Caco-2 (cell line): ENCODE data around the gene TMEM236. TPM values are rescaled to one million over a fixed set of nuclear protein-coding genes. Genes with fewer than 3 reads are reported as not detected.

Experiments used
- BruUV-seq: library from RNA; stranded (reverse); fragments of 400-500 nt; replicated peaks from 2 replicates; lab custom pipeline; 2021; lab: Mats Ljungman, UMichigan
- CTCF ChIA-PET: fragments of 300-600 bp; sonication (Branson Sonifier 250); formaldehyde crosslinking; loops from one replicate; lab custom pipeline; 2022; ENCODE audit warnings: antibody characterized with exemption; lab: Charles Lee
- POLR2A ChIA-PET: fragments of 300-600 bp; sonication (Branson Sonifier 250); formaldehyde crosslinking; loops from one replicate; lab custom pipeline; 2022; ENCODE audit warnings: antibody characterized with exemption; lab: Charles Lee
- DNase-seq, 2 experiments: peaks; one replicate each; pipeline versions ENCODE4 v3.0.0 to v3.0.0-alpha.2; 2020 to 2022
- H3K27me3 ChIP-seq: replicated peaks from 2 replicates; pipeline ENCODE4 v1.6.0; 2011; ENCODE audit warnings: low read length; ENCODE audit not compliant: control insufficient read depth, insufficient read depth
- H3K36me3 ChIP-seq: 2 replicates; pipeline ENCODE4 v1.5.1; 2011; ENCODE audit warnings: low read length; ENCODE audit not compliant: control insufficient read depth, insufficient read depth
- H3K4me1 ChIP-seq: fragments of 250-450 bp; sonication (Bioruptor Pico); 2 replicates; pipeline ENCODE4 v1.5.1; 2020; ENCODE audit warnings: mild to moderate bottlenecking
- H3K4me3 ChIP-seq: 2 replicates; pipeline ENCODE4 v1.5.1; 2011; ENCODE audit warnings: low read depth, mild to moderate bottlenecking, control low read depth, low read length
- H3K9me3 ChIP-seq: fragments of 250-450 bp; sonication (Bioruptor Pico); 2 replicates; pipeline ENCODE4 v1.5.1; 2020; ENCODE audit warnings: mild to moderate bottlenecking, moderate library complexity
- H3K27ac Mint-ChIP-seq: one replicate; pipeline ENCODE4 v1.8.0; 2022; ENCODE audit warnings: mixed read lengths; ENCODE audit not compliant: unreplicated experiment
- H3K27me3 Mint-ChIP-seq: one replicate; pipeline ENCODE4 v1.8.0; 2022; ENCODE audit warnings: mixed read lengths; ENCODE audit not compliant: insufficient read depth, unreplicated experiment
- H3K36me3 Mint-ChIP-seq: one replicate; pipeline ENCODE4 v1.8.0; 2022; ENCODE audit warnings: mild to moderate bottlenecking, mixed read lengths; ENCODE audit not compliant: insufficient read depth, unreplicated experiment
- H3K4me1 Mint-ChIP-seq: one replicate; pipeline ENCODE4 v1.8.0; 2022; ENCODE audit warnings: low read depth, mixed read lengths; ENCODE audit not compliant: unreplicated experiment
- H3K4me3 Mint-ChIP-seq: one replicate; pipeline ENCODE4 v1.8.0; 2022; ENCODE audit warnings: mild to moderate bottlenecking, moderate library complexity, mixed read lengths; ENCODE audit not compliant: unreplicated experiment
- H3K9me3 Mint-ChIP-seq: one replicate; pipeline ENCODE4 v1.8.0; 2022; ENCODE audit warnings: mixed read lengths; ENCODE audit not compliant: unreplicated experiment
- CTCF ChIP-seq, 2 experiments: fragments of 200-600 bp in 1 of 2; IDR thresholded peaks; 1 replicate in 1 of 2; 2 replicates in 1 of 2; pipeline versions ENCODE4 v1.5.1 to v1.8.0; 2011 to 2022; ENCODE audit warnings: antibody characterized with exemption in 1 of 2, control low read depth in 1 of 2, inconsistent platforms in 1 of 2, low read depth in 1 of 2, low read length in 1 of 2, mild to moderate bottlenecking in 1 of 2, moderate library complexity in 1 of 2; ENCODE audit not compliant: insufficient read depth in 1 of 2, severe bottlenecking in 1 of 2, unreplicated experiment in 1 of 2
- intact Hi-C: fragments of 100-400 bp; cut with micrococcal nuclease; formaldehyde crosslinking; loops from one replicate; pipeline ENCODE4 v1.10.0; 2022; ENCODE audit not compliant: unreplicated experiment
- total RNA-seq: library from RNA; stranded (reverse); gene quantifications from 2 replicates; pipeline ENCODE4 v1.2.3, GENCODE V29; 2022

The TMEM236 gene
- total RNA-seq, 1 experiment from 2014 or later, result 0.64 TPM

DNA sequence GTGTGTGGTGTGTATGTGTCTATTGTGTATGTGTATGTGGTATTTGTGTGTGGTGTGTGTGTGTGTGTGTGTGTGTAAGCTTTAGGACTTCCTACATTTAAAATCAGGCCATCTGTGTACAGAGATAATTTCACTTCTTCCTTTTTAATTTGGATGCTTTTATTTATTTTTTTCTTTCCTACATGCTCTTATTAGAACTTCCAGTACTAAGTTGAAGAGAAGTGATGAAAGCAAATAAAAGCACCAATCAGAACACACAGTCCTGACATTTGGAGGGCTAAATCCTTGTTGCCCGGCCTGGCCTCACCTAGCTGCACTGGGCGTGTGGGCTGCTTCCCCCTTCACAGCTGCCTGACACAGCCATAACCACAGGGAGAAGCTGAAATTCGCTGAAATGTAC, 53.3 kb downstream of the TMEM236 start:
- no TSS peak for BruUV-seq
- no peaks in the 10 kb centered on the region for H3K27me3 Mint-ChIP-seq
- ChIA-PET CTCF (no interaction called here), POLR2A (no interaction called here)
- H3K27ac Mint-ChIP-seq, result no peak overlapping the region
- H3K4me3 Mint-ChIP-seq, result no peak overlapping the region
- H3K9me3 ChIP-seq, result no peaks in the 10 kb centered on the region
- no peaks in the 10 kb centered on the region; the same call in 1 of the 2 replicates for H3K36me3 ChIP-seq
- peaks cover 7% of the 10 kb centered on the region for H3K4me1 Mint-ChIP-seq
- no peak for DNase-seq
- intact Hi-C loops, result no loop called here
- H3K9me3 Mint-ChIP-seq, result no peaks in the 10 kb centered on the region
- no peak for TF ChIP-seq CTCF (IDR thresholded peaks at IDR 0.05; ENCODE audit: insufficient read depth in 1 of 2, low read depth in 1 of 2, low read length in 1 of 2, severe bottlenecking in 1 of 2, unreplicated experiment in 1 of 2)
- H3K36me3 Mint-ChIP-seq, result no peaks in the 10 kb centered on the region
- no peaks in the 10 kb centered on the region for H3K4me1 ChIP-seq
- no peaks in the 10 kb centered on the region for H3K27me3 ChIP-seq
- no peak overlapping the region for H3K4me3 ChIP-seq

GRCh38 chr10:17805921-17806577, 54.0 kb downstream of the TMEM236 start:
- H3K4me1 Mint-ChIP-seq, result peaks cover 10% of the 10 kb centered on the region
- no peak overlapping the region for H3K4me3 ChIP-seq
- H3K27me3 Mint-ChIP-seq, result no peaks in the 10 kb centered on the region
- H3K36me3 ChIP-seq, result no peaks in the 10 kb centered on the region; the same call in 1 of the 2 replicates
- no peaks in the 10 kb centered on the region for H3K4me1 ChIP-seq
- ChIA-PET CTCF (no interaction called here), POLR2A (no interaction called here)
- intact Hi-C loops, result loop anchor here (1.0 kb wide), 1 partner anchor 67 kb away; no protein-coding TSS in a partner anchor
- no peaks in the 10 kb centered on the region for H3K9me3 ChIP-seq
- no TSS peak for BruUV-seq
- H3K27me3 ChIP-seq, result no peaks in the 10 kb centered on the region
- H3K36me3 Mint-ChIP-seq, result no peaks in the 10 kb centered on the region
- H3K9me3 Mint-ChIP-seq, result no peaks in the 10 kb centered on the region
- H3K4me3 Mint-ChIP-seq, result no peak overlapping the region
- DNase-seq, result peak; percentile 54 to 56
- TF ChIP-seq CTCF (IDR thresholded peaks at IDR 0.05; ENCODE audit: insufficient read depth in 1 of 2, low read depth in 1 of 2, low read length in 1 of 2, severe bottlenecking in 1 of 2, unreplicated experiment in 1 of 2), result peak; percentile 28 to 52
- no peak overlapping the region for H3K27ac Mint-ChIP-seq

GRCh38 chr10:17808971-17809841, 57.2 kb downstream of the TMEM236 start, which contains the start of gene MRC1:
Gene MRC1, plus strand, starts transcription at chr10:17809348. Its CDS starts 118 bp downstream, at chr10:17809466.
- Mint-ChIP-seq H3K9me3 (no peaks in the 10 kb centered on the region), H3K36me3 (no peaks in the 10 kb centered on the region), H3K4me3 (no peak within 1 kb of the TSS), H3K27me3 (no peaks in the 10 kb centered on the region), H3K4me1 (peaks cover 10% of the 10 kb centered on the region), H3K27ac (no peak within 1 kb of the TSS)
- no peak for DNase-seq
- Histone ChIP-seq H3K4me1 (no peaks in the 10 kb centered on the region), H3K4me3 (no peak within 1 kb of the TSS), H3K27me3 (no peaks in the 10 kb centered on the region), H3K9me3 (no peaks in the 10 kb centered on the region), H3K36me3 (no peaks in the 10 kb centered on the region)
- BruUV-seq, result no TSS peak
- TF ChIP-seq CTCF (IDR thresholded peaks at IDR 0.05; ENCODE audit: insufficient read depth in 1 of 2, low read depth in 1 of 2, low read length in 1 of 2, severe bottlenecking in 1 of 2, unreplicated experiment in 1 of 2), result no peak
- intact Hi-C loops, result no loop called here
- CTCF ChIA-PET, result no interaction called here
- POLR2A ChIA-PET, result no interaction called here
